ENCODE measurements around the gene AMN.

GRCh38 chr14:102909911-102910310 is 12.6 kb upstream of the AMN start:
- TF ChIP-seq CTCF (IDR thresholded peaks at IDR 0.05; ENCODE audit: low read depth, low read length), result no peak
- no peak for TF ChIP-seq POLR2A (IDR thresholded peaks at IDR 0.05; ENCODE audit: extremely low read depth, insufficient read length)
- no peak for TF ChIP-seq MAX (IDR thresholded peaks at IDR 0.05; ENCODE audit: low read depth, low read length)
